Measurements from ENCODE around the gene WASF1.

WASF1 gene

DNA sequence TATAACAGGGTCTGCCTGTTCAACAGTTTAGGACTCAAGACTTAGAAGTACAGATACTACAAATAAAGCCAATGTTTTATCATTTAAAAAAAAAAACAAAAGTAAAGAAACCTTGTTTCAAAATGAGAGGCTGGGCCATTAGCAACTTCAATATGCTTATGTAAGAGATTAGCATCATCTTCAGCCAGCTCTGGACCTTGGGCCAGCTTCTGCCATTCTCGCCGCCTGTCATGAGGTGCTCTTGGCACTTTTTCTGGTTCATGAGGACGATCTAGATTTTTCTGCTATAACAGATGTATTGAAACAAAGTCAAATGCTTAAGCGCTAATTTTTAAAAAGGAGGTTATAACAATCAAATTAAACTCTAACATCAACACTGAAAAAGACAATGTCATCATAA, 74.2 kb downstream of the WASF1 start:
- Histone ChIP-seq H3K9ac (ENCODE audit: low read depth, low read length) (no peak overlapping the region), H3K9me3 (replicated peaks; ENCODE audit: low read length) (no peaks in the 10 kb centered on the region), H3K36me3 (ENCODE audit: insufficient read depth, low read length) (peaks cover 22% of the 10 kb centered on the region), H3K4me3 (ENCODE audit: low read length) (no peak overlapping the region), H3K4me1 (ENCODE audit: control insufficient read depth, insufficient read depth, low read length) (no peaks in the 10 kb centered on the region), H3K27me3 (ENCODE audit: control insufficient read depth, insufficient read depth, low read length) (no peaks in the 10 kb centered on the region), H3K4me2 (ENCODE audit: low read length) (no peak overlapping the region)

DNA sequence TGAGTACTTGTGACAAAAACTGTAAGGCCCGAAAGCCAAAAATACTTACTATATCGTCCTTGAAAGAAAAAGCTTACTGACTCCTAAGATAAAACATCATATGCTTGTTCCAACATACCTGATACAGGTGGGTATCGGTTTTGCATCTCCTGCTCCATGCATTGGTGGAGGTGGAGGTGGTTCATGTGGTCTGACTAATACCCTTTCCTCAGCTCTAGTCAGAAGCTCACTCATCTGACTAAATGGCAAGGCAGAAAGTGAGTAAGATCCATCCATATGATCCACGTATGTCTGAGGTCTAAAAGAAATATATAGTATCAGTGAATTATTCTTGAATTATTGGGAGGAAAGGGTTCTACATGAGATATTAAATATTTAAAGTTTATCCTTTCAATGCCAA, 76.2 kb downstream of the WASF1 start:
- Histone ChIP-seq H3K27me3 (ENCODE audit: control insufficient read depth, insufficient read depth, low read length) (no peaks in the 10 kb centered on the region), H3K9ac (ENCODE audit: low read depth, low read length) (no peak overlapping the region), H3K36me3 (ENCODE audit: insufficient read depth, low read length) (peaks cover 20% of the 10 kb centered on the region), H3K9me3 (replicated peaks; ENCODE audit: low read length) (no peaks in the 10 kb centered on the region), H3K4me3 (ENCODE audit: low read length) (no peak overlapping the region), H3K4me2 (ENCODE audit: low read length) (no peak overlapping the region), H3K4me1 (ENCODE audit: control insufficient read depth, insufficient read depth, low read length) (no peaks in the 10 kb centered on the region)

DNA sequence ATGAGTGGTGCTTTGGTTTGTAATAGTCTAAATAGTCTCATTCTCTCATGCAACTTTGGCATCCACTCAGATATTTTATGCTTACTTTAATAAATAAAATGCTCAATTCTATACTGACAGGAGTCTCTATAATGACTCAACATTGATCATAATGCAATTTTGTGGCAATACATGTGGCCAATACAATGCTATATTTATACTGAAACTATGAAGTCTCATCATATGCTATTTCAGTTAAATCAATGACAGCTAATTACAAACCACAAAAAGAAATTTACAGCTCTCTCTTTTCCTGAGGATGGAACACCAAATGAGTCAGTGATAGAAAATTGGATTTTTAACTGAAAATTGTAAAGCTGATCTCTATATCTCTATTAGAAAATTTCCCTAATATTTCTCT, 77.1 kb downstream of the WASF1 start:
- Histone ChIP-seq H3K4me3 (ENCODE audit: low read length) (no peak overlapping the region), H3K4me2 (ENCODE audit: low read length) (no peak overlapping the region), H3K27me3 (ENCODE audit: control insufficient read depth, insufficient read depth, low read length) (no peaks in the 10 kb centered on the region), H3K4me1 (ENCODE audit: control insufficient read depth, insufficient read depth, low read length) (peaks cover 3% of the 10 kb centered on the region), H3K36me3 (ENCODE audit: insufficient read depth, low read length) (peaks cover 18% of the 10 kb centered on the region), H3K9me3 (replicated peaks; ENCODE audit: low read length) (no peaks in the 10 kb centered on the region), H3K9ac (ENCODE audit: low read depth, low read length) (no peak overlapping the region)

DNA sequence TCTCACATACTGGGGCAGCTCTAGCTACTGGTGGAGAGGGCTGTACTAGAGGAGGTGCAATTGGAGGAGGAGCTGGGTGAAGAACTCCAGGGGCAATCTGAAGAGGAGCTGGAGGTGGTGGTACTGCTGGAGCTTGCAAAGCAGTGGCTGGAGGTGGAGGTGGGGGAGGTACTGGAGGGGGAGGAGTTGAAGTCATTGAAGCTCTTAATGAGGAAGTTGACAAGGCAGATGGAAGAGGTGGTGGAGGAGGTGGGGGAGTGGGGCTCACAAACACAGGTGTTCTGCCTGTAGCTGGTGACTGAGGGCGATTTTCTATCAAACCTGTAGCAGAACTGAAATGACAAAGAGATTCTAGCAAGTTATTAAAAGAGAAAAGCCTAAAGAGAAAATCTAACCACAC, 77.6 kb downstream of the WASF1 start:
- Histone ChIP-seq H3K4me1 (ENCODE audit: control insufficient read depth, insufficient read depth, low read length) (peaks cover 8% of the 10 kb centered on the region), H3K9me3 (replicated peaks; ENCODE audit: low read length) (no peaks in the 10 kb centered on the region), H3K27me3 (ENCODE audit: control insufficient read depth, insufficient read depth, low read length) (no peaks in the 10 kb centered on the region), H3K4me3 (ENCODE audit: low read length) (no peak overlapping the region), H3K9ac (ENCODE audit: low read depth, low read length) (no peak overlapping the region), H3K36me3 (ENCODE audit: insufficient read depth, low read length) (peaks cover 18% of the 10 kb centered on the region), H3K4me2 (ENCODE audit: low read length) (no peak overlapping the region)

DNA sequence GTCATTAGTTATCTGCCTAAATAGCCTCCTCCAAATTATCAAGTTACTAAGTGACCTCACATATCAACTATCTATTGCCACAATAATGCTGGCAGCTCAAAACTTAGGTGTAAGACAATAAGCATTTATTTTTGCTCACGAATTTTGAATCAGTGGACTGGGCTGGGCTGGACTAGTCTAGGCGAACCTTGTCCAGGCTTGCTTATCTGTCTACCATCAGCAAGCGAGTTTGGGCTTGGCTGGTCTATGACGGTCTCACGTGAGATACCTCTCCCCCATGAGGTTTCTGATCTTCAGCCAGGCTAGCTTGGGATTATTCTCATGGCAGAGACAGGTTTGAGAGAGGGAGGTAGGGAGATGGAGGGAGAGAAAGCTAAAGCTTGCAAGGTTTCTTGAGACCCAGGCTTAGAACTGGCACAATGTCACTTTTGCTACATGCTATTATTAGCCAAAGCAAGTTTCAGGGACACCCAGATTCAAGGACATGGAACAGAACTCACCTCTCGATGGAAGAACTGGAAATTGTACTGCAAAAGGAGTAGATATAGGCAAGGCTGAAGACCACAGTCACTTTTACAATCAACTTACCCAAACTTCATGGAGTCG, 80.9 kb downstream of the WASF1 start:
- no peak overlapping the region for H3K9ac ChIP-seq (ENCODE audit: low read depth, low read length)
- no peak overlapping the region for H3K4me3 ChIP-seq (ENCODE audit: low read length)
- peaks cover 14% of the 10 kb centered on the region for H3K36me3 ChIP-seq (ENCODE audit: insufficient read depth, low read length)
- peaks cover 16% of the 10 kb centered on the region for H3K4me1 ChIP-seq (ENCODE audit: control insufficient read depth, insufficient read depth, low read length)
- H3K27me3 ChIP-seq (ENCODE audit: control insufficient read depth, insufficient read depth, low read length): no peaks in the 10 kb centered on the region
- no peak overlapping the region for H3K4me2 ChIP-seq (ENCODE audit: low read length)
- no peaks in the 10 kb centered on the region for H3K9me3 ChIP-seq (replicated peaks; ENCODE audit: low read length)

DNA sequence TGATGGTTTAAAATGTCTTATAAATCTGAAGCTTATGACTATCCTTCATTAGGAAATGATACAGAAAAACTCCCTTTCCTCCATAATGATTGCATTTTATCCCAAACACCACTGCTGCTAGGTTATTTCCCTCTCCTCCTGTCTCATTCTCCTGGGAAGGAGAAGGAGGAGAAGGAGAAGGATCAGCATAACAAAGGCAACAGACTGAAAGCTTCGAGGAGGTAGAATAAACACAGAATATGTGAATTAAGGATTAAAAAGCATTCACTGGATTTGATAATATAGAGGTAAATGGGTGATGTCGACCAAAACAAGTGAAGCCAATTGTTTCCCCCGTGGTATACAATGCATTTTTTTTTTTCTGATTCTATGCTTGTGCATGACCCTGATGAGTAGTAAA, 82.0 kb downstream of the WASF1 start:
- Histone ChIP-seq H3K36me3 (ENCODE audit: insufficient read depth, low read length) (peaks cover 14% of the 10 kb centered on the region), H3K4me1 (ENCODE audit: control insufficient read depth, insufficient read depth, low read length) (peaks cover 16% of the 10 kb centered on the region), H3K9me3 (replicated peaks; ENCODE audit: low read length) (no peaks in the 10 kb centered on the region), H3K27me3 (ENCODE audit: control insufficient read depth, insufficient read depth, low read length) (no peaks in the 10 kb centered on the region), H3K4me3 (ENCODE audit: low read length) (no peak overlapping the region), H3K4me2 (ENCODE audit: low read length) (peak overlapping the region; percentile 32), H3K9ac (ENCODE audit: low read depth, low read length) (peak overlapping the region; percentile 39)

DNA sequence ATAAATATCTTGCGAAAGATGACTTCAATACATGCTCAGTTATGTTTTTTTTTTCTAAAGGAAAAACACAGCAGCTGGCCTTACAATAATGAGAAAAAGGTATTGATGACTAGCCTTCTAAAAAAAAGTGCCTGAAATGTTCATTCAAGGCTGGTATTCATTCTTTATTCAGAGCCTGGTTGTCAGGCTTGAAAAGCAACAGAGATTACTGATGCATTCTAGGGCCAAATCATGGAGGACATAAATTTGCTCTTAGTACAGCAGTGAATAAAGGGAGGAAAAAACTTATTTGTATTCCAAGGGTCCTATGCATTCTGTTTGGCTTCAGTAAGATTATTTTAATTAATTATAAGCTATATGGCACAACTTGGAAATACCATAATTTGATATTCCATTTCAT, 83.5 kb downstream of the WASF1 start:
- Histone ChIP-seq H3K9me3 (replicated peaks; ENCODE audit: low read length) (no peaks in the 10 kb centered on the region), H3K4me1 (ENCODE audit: control insufficient read depth, insufficient read depth, low read length) (peaks cover 16% of the 10 kb centered on the region), H3K27me3 (ENCODE audit: control insufficient read depth, insufficient read depth, low read length) (no peaks in the 10 kb centered on the region), H3K4me3 (ENCODE audit: low read length) (no peak overlapping the region), H3K9ac (ENCODE audit: low read depth, low read length) (peak overlapping the region; percentile 68), H3K36me3 (ENCODE audit: insufficient read depth, low read length) (peaks cover 5% of the 10 kb centered on the region), H3K4me2 (ENCODE audit: low read length) (no peak overlapping the region)

DNA sequence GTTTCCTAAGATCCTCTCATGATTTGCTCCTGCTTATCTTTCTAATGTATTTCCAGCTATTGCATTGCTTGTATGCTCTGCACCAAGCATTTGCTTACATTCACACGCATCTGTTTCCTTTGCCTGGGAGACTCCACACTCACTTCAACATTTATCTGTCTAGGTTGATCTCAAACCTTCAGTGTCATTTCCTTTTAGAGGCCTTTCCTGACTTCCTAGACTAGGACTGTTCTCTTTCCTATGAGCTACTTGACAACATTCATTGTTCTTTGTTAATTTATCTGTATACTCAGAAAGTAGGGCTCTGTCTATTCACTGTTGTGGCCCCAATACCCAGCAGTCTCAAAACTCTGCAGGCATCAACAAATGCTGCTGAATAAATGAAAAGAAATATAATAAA, 84.4 kb downstream of the WASF1 start:
- no peak overlapping the region for H3K4me3 ChIP-seq (ENCODE audit: low read length)
- no peaks in the 10 kb centered on the region for H3K36me3 ChIP-seq (ENCODE audit: insufficient read depth, low read length)
- H3K4me1 ChIP-seq (ENCODE audit: control insufficient read depth, insufficient read depth, low read length): peaks cover 16% of the 10 kb centered on the region
- no peak overlapping the region for H3K9ac ChIP-seq (ENCODE audit: low read depth, low read length)
- no peak overlapping the region for H3K4me2 ChIP-seq (ENCODE audit: low read length)
- H3K9me3 ChIP-seq (replicated peaks; ENCODE audit: low read length): no peaks in the 10 kb centered on the region
- H3K27me3 ChIP-seq (ENCODE audit: control insufficient read depth, insufficient read depth, low read length): no peaks in the 10 kb centered on the region

DNA sequence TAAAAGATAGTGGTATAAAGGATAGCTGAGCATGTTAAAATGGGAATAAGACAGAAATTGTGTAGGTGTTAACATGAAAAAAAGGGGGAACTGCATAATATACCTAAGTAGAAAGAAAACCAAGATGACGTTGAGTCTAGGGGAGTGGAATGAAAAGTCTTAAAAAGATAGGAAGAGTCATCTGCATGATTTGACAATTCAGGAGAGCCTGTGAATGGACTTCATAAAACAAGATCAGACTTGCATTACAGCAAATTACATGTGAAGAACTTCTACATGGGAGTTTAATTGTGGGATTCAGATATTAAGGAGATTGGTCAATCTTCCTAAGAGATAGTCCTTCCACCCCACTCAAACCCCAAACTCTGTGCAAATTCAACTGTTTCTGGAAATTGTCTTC, 85.5 kb downstream of the WASF1 start:
- peaks cover 16% of the 10 kb centered on the region for H3K4me1 ChIP-seq (ENCODE audit: control insufficient read depth, insufficient read depth, low read length)
- H3K36me3 ChIP-seq (ENCODE audit: insufficient read depth, low read length): no peaks in the 10 kb centered on the region
- H3K27me3 ChIP-seq (ENCODE audit: control insufficient read depth, insufficient read depth, low read length): no peaks in the 10 kb centered on the region
- no peak overlapping the region for H3K9ac ChIP-seq (ENCODE audit: low read depth, low read length)
- H3K4me3 ChIP-seq (ENCODE audit: low read length): no peak overlapping the region
- H3K4me2 ChIP-seq (ENCODE audit: low read length): no peak overlapping the region
- H3K9me3 ChIP-seq (replicated peaks; ENCODE audit: low read length): no peaks in the 10 kb centered on the region

DNA sequence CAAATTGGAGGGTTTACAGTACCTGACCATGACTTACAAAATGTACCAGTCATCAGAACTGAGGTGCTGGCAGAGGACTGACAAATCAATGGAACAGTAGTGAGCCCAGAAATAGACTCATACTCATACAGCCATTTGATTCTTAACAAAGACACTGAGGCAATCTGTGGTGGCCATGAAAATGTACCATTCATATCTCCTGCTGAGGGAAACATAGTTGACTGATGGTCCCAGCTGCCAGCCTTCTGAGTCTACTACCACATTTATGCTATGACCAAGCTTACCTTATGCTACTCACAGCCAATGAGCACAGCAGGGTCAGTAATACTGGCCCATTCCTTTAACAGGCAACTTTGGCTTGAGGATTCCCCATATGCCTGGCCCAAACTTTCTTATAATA, 88.6 kb downstream of the WASF1 start:
- Histone ChIP-seq H3K9me3 (replicated peaks; ENCODE audit: low read length) (no peaks in the 10 kb centered on the region), H3K9ac (ENCODE audit: low read depth, low read length) (no peak overlapping the region), H3K36me3 (ENCODE audit: insufficient read depth, low read length) (no peaks in the 10 kb centered on the region), H3K4me1 (ENCODE audit: control insufficient read depth, insufficient read depth, low read length) (no peaks in the 10 kb centered on the region), H3K4me3 (ENCODE audit: low read length) (no peak overlapping the region), H3K27me3 (ENCODE audit: control insufficient read depth, insufficient read depth, low read length) (no peaks in the 10 kb centered on the region), H3K4me2 (ENCODE audit: low read length) (no peak overlapping the region)

DNA sequence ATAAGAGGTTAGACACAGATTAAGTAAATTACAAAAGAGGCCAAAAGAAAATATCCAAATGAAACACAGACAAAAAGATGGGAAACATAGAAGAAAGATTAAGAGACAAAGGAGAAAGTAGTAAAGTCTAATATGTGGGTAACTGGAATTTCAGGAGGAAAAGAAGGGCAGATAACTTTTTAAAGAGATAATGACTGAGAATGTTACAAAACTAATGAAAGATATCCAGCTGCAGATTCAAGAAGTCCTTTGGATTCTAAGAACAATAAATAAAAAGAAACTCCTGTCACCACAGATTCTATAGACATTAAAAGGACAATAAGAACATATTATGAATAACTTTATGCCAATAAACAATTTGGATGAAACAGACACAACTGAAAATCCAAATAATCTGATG, 90.1 kb downstream of the WASF1 start:
- Histone ChIP-seq H3K4me2 (ENCODE audit: low read length) (no peak overlapping the region), H3K4me1 (ENCODE audit: control insufficient read depth, insufficient read depth, low read length) (no peaks in the 10 kb centered on the region), H3K4me3 (ENCODE audit: low read length) (no peak overlapping the region), H3K27me3 (ENCODE audit: control insufficient read depth, insufficient read depth, low read length) (no peaks in the 10 kb centered on the region), H3K36me3 (ENCODE audit: insufficient read depth, low read length) (no peaks in the 10 kb centered on the region), H3K9me3 (replicated peaks; ENCODE audit: low read length) (no peaks in the 10 kb centered on the region), H3K9ac (ENCODE audit: low read depth, low read length) (no peak overlapping the region)

DNA sequence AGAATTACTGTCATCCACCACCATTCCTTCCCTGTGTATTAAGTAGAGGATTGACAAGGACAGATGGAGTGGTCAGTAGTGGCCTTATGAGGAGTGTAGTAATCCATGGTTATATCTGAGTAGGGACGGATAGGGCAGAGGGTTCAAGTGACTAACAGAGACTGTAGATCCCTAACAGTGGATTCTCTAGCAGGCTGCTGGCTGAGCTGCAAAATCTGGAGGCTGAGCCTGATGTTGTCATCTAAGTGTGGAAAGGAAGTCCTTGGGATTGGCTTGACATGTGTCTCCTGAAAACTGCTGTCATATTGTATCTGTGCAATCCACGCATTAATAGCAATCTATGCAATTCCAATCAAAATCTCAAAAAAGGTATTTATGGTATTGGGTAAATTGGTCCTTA, 94.2 kb downstream of the WASF1 start:
- no peaks in the 10 kb centered on the region for H3K4me1 ChIP-seq (ENCODE audit: control insufficient read depth, insufficient read depth, low read length)
- no peaks in the 10 kb centered on the region for H3K36me3 ChIP-seq (ENCODE audit: insufficient read depth, low read length)
- H3K27me3 ChIP-seq (ENCODE audit: control insufficient read depth, insufficient read depth, low read length): no peaks in the 10 kb centered on the region
- H3K9ac ChIP-seq (ENCODE audit: low read depth, low read length): no peak overlapping the region
- H3K9me3 ChIP-seq (replicated peaks; ENCODE audit: low read length): no peaks in the 10 kb centered on the region
- no peak overlapping the region for H3K4me3 ChIP-seq (ENCODE audit: low read length)
- H3K4me2 ChIP-seq (ENCODE audit: low read length): no peak overlapping the region
